ENCODE data around the gene RETREG2.

RETREG2 gene

DNA sequence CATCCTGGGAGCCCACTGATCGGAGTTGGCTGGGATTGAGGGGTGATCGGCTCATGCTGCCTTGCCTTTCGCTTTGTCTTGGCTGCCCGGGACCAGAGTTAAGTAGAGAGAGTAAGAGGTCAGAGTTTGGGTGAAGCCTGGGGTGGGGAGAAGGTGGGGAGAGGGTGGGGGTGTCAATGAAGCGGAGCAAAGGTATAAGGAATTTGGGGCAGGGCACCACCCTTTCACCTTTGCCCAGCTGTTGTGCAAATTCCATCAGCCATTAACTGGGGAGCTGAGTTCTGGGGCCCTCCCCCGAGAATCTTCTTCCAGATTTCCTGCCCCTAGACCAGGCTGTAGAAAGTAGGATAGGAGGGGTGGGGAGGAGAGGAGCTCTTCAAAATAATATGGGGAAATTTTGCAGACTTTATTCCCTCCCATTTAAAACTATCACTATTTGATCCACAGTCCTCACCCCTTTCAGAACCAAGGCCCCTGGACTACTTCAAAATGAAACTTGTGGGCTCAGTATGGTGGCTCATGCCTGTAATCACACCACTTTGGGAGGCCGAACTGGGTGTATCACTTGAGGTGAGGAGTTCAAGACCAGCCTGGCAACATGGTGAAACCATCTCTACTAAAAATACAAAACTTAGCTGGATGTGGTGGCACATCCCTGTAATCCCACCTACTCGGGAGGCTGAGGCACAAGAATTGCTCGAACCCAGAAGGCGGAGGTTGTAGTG, 8.0 kb upstream of the RETREG2 start, which contains the start of gene SLC23A3:
TSS of gene SLC23A3 (minus strand) at position 100 of the 725 bp plus-strand sequence. CDS start at position 55, 45 bp downstream.
- no peak for DNase-seq (ENCODE audit: low spot score)

GRCh38 chr2:219171231-219171651, 6.8 kb upstream of the RETREG2 start:
- DNase-seq (ENCODE audit: low spot score) = peak; percentile 86

GRCh38 chr2:219172231-219173154, 5.6 kb upstream of the RETREG2 start:
- DNase-seq (ENCODE audit: low spot score) = no peak

- no peak for DNase-seq (ENCODE audit: low spot score)
These were observed 4.9 kb upstream of the RETREG2 start for GRCh38 chr2:219173176-219173575.

- DNase-seq (ENCODE audit: low spot score) = no peak
These were observed 3.9 kb upstream of the RETREG2 start for GRCh38 chr2:219174146-219174545.

DNA sequence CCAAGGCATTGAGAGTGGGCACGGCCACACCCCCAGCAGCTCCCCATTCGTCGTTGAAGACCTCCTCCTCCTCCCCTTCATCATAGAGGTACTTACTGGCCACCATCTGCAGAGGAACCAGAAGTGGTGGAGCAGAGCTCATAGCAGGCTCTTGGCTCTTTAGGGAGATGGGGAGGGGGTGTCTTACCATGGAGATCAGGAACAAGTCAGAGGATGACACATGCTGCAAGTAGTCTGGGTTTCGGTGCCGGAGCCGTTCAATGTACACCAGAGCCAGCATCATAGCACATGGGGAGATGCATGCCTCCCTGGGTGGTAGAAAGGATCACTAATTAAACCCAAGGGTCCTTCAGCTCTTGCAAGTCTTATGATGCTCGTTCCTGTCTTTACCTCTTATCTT, 3.3 kb upstream of the RETREG2 start:
- no peak for DNase-seq (ENCODE audit: low spot score)

DNA sequence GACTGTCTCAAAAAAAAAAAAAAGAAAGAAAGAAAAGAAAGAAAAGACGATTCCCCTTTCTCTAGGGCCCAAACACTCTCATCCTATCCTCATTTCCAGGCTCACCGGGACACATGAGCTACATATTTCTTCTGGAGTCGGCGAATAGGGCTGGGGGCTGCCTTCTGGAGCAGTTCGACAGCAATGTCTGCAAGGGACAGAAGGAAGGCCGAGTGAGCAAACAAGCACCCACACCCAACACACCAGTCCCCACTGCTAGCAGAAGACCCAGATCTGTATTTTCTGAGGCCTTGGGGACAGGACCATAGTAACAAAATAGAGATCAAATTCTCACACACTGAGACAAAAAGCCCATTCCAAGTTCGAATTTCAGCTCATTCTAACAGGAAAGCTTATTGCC, 2.6 kb upstream of the RETREG2 start:
- no peak for DNase-seq (ENCODE audit: low spot score)

DNA sequence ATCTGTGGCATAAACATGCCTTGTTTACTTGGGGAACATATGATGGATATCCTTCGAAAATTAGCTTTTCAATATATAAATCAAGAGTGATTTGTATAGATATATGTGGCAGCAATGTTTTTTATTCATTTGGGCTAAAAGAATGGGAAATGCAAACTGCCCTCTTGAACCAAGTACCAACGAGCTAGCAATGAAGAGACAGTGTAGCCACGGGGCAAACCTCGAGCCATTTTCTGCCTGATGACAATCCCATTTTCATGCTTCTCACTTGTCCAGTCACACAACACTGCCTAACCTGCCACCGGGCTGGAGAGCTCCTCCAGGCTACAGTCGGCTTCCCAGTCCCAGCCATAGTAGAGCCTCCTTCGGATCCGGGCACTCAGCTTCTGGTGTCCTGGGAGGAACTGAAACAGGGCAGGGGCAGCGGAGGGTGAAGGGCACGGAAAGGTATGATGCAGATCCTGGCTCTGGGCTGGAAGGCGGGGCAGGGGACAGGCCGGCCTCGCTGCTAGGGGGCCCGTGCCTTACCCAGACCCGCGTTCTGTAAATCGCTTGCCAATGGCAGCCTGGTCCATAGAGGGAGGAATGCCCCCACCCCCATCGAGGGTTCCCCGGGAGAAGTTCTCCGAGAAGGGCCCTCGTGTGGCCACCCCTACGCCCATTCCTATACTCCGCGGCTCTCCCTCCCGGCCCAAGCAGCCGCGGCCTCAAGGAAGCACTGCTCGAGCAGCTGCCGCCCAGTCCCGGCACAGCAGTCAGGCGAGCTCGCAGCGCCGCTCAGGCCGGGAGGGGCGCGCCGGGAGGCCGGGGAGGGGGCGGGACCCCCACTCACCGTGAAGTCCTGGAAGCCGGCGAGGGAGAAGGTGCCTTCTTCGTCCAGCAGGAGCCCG, 1.9 kb upstream of the RETREG2 start:
- peak; percentile 41 for DNase-seq (ENCODE audit: low spot score)

DNA sequence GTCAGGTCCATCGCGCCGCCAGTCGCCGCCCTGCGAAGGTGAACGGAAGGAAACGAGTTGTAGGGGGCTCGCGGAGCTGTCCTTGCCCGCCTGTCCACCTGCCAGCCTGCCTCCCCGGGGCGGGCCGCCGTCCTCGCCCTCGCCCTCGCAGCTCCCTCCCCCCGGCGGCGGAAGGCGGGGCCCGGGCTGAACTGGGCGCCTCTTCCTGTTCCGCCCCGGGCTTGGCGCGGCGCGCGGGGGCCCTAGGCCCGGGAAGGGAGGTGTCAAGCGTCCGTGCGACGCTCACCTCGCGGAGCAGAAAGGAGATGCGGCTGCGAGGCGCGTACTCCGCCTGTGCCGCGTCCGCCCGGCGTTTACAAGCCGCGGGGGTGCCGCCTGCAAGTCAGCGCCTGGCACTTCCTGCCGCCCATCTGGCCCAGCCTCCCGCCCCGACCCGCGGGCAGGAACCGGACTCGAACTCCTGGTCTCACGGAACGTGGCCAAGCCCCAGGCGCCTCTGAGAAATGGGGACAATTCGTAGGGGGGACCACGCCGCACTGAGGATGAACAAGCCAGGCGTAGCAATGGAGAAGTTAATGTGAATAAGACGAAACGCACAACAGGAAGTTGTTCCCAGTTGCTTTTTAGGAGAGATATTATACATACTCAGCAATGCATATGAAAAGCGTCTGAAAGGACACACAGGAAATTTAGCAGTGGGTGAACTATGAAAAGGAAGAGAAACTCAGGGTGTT, 1.1 kb upstream of the RETREG2 start, which contains the start of gene CNPPD1:
TSS of gene CNPPD1 (minus strand) at position 108 of the 734 bp plus-strand sequence. CDS start at position 11, 97 bp downstream.
- DNase-seq (ENCODE audit: low spot score) = peak; percentile 90

DNA sequence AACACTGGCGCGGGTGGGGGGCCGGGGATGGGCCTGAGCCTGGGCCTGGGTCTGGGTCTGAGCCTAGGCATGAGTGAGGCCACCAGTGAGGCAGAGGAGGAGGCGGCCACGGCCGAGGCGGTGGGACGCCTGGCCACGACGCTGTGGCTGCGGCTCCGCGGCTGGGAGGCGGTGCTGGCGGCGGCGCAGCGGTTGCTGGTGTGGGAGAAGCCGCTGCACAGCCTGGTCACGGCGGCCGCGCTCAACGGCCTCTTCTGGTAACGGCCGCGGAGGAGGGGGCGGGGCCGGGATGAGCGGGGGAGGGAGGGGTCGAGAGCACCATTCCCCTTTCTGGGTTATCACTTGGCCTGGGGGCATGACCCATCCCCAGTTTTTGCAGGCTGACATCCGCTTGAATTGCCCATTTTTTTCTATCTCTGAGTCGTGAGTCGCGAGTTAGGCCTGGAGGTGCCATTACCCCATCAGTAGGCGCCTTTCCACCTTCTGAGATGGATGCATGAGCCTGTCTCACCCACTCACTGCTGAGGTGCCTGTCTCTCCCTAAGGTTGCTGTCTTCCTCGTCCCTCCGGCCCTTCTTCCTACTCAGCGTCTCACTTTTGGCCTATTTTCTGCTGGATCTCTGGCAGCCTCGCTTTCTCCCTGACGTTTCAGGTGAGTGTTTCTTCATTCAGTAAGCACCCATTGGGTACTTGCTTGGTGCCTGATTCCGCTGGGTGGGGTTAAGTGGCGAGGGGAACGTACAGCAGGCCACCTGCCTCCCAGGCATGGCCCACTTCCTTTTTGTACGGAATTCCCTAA, 501 bp downstream of the RETREG2 start:
- DNase-seq (ENCODE audit: low spot score) = peak; percentile 62

- no peak for DNase-seq (ENCODE audit: low spot score)
These were observed 1.8 kb downstream of the RETREG2 start for GRCh38 chr2:219179601-219180465.

DNA sequence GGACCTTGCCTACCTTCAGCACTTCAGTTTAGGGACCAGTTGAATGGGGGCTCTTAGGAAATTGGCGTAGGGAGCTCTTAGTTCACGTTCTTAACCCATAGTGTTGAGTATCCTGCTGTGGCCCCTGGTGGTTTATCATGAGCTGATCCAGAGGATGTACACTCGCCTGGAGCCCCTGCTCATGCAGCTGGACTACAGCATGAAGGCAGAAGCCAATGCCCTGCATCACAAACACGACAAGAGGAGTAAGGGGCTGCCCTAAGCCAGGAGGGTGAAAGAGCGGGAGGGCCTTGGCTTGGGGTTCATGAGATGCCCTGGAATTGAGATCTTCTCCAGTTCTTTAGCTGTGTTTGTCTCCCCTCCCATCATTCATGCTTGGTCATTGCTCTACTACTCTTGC, 2.9 kb downstream of the RETREG2 start:
- DNase-seq (ENCODE audit: low spot score) = no peak

DNA sequence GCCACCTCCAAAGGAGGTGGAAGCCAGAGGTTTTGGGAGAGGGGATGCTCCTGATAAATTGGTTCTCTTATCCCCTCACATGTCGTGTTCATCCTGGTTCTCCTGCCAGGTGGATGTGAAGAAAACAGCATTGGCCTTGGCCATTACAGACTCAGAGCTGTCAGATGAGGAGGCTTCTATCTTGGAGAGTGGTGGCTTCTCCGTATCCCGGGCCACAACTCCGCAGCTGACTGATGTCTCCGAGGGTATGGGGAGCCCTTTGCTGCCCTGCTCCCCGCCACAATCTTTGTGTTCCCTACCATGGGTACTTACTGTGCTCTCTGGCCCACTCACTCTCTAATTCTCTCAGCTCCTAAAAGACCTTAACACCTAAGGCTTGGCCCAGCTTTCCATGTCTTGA, 3.5 kb downstream of the RETREG2 start:
- no peak for DNase-seq (ENCODE audit: low spot score)

DNA sequence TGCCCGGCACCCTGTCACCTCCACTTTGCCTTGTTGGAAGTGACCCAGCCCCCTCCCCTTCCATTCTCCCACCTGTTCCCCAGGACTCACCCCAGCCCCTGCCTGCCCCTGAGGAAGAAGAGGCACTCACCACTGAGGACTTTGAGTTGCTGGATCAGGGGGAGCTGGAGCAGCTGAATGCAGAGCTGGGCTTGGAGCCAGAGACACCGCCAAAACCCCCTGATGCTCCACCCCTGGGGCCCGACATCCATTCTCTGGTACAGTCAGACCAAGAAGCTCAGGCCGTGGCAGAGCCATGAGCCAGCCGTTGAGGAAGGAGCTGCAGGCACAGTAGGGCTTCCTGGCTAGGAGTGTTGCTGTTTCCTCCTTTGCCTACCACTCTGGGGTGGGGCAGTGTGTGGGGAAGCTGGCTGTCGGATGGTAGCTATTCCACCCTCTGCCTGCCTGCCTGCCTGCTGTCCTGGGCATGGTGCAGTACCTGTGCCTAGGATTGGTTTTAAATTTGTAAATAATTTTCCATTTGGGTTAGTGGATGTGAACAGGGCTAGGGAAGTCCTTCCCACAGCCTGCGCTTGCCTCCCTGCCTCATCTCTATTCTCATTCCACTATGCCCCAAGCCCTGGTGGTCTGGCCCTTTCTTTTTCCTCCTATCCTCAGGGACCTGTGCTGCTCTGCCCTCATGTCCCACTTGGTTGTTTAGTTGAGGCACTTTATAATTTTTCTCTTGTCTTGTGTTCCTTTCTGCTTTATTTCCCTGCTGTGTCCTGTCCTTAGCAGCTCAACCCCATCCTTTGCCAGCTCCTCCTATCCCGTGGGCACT, 4.5 kb downstream of the RETREG2 start:
- DNase-seq (ENCODE audit: low spot score) = no peak

DNA sequence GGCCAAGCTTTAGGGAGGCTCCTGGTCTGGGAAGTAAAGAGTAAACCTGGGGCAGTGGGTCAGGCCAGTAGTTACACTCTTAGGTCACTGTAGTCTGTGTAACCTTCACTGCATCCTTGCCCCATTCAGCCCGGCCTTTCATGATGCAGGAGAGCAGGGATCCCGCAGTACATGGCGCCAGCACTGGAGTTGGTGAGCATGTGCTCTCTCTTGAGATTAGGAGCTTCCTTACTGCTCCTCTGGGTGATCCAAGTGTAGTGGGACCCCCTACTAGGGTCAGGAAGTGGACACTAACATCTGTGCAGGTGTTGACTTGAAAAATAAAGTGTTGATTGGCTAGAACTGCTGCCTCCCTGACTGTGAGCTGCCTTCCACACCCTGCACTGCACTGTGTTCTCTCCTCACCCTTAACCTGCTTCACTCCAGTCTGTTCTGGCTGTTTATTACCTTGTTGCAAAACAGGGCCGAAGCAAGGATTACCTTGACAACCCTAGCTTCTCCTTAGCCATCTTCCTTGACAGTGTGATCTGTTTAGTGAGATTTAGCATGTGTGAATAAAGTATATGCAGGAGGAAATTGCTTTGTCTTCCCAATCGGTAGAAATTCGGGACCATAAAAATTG, 5.2 kb downstream of the RETREG2 start:
- no peak for DNase-seq (ENCODE audit: low spot score)

DNA sequence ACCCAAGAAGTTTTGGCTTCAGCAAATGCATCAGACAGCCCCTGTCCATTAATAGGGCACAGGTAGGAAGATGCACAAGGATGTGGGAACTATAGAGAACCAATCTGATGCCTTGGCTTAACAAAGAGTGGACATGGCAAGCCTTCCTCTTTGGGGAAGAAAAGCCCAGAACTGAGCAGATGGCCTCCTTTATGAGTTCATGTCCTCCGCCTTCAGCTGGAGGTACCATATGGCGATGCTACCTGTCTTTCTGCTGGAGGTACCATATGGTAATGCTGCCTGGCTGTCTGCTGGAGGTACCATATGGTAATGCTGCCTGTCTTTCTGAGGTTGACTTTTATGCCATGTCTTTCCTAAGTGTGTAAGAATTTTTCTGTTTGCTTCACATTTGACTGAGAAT, 6.0 kb downstream of the RETREG2 start:
- DNase-seq (ENCODE audit: low spot score) = no peak

GRCh38 chr2:219186754-219187456, 8.8 kb downstream of the RETREG2 start:
- no peak for DNase-seq (ENCODE audit: low spot score)

Data from AG20443 (cell line).